A673 (cell line): ENCODE data around the gene SCRN1.

Source experiments
- CTCF ChIP-seq: fragments of 300-800, 200-600 bp; sonication (generic); conservative IDR thresholded peaks from 2 replicates; pipeline ENCODE4 v1.5.1; 2017; ENCODE audit warnings: low read depth, mild to moderate bottlenecking, antibody characterized with exemption, low read length, moderate library complexity, mixed read lengths
- EZH2 ChIP-seq: fragments of 200-600 bp; sonication (generic); IDR thresholded peaks from 2 replicates; pipeline ENCODE4 v1.6.1; 2017; ENCODE audit warnings: borderline replicate concordance, low read depth, mild to moderate bottlenecking, mixed read lengths, antibody characterized with exemption, low read length; ENCODE audit not compliant: poor library complexity, severe bottlenecking

- TF ChIP-seq CTCF (no peak), EZH2 (no peak)
Observed at GRCh38 chr7:29935111-29935510, 54.5 kb downstream of the SCRN1 start.
